Thymus (tissue), 11 donors: ENCODE results near the gene SLC6A3. TPM values are rescaled to one million over a fixed set of nuclear protein-coding genes. Genes with fewer than 3 reads are reported as not detected.

ENCODE experiments used
- DNase-seq, 9 donors: peaks; one replicate each; pipeline ENCODE4 v3.0.0-alpha.2; 2013; ENCODE audit warnings: low spot score in 9 of 9, low read depth in 6 of 9, missing footprints in 1 of 9
- H3K27ac ChIP-seq, 2 donors: one replicate each; pipeline ENCODE4 v1.5.1; 2013; ENCODE audit warnings: control low read depth in 1 of 2, low read depth in 1 of 2, low read length in 1 of 2, mild to moderate bottlenecking in 1 of 2, moderate library complexity in 1 of 2
- H3K27me3 ChIP-seq, 2 donors: one replicate each; pipeline ENCODE4 v1.5.1; 2013; ENCODE audit warnings: low read length in 1 of 2; ENCODE audit not compliant: control insufficient read depth in 2 of 2, insufficient read depth in 1 of 2
- H3K36me3 ChIP-seq, 2 donors: one replicate each; pipeline ENCODE4 v1.5.1; 2013; ENCODE audit warnings: low read length in 1 of 2, mild to moderate bottlenecking in 1 of 2, moderate library complexity in 1 of 2; ENCODE audit not compliant: control insufficient read depth in 2 of 2, insufficient read depth in 2 of 2
- H3K4me1 ChIP-seq, 2 donors: one replicate each; pipeline ENCODE4 v1.5.1; 2013; ENCODE audit warnings: low read length in 2 of 2; ENCODE audit not compliant: control insufficient read depth in 2 of 2, insufficient read depth in 2 of 2
- H3K4me3 ChIP-seq, 2 donors: one replicate each; pipeline ENCODE4 v1.5.1; 2013; ENCODE audit warnings: low read length in 2 of 2, control low read depth in 1 of 2, mild to moderate bottlenecking in 1 of 2
- H3K9me3 ChIP-seq, 2 donors: one replicate each; pipeline ENCODE4 v1.5.1; 2013; ENCODE audit warnings: low read length in 1 of 2, mild to moderate bottlenecking in 1 of 2; ENCODE audit not compliant: control insufficient read depth in 2 of 2, insufficient read depth in 1 of 2
- WGBS: extraction: QIAGEN DNeasy Blood & Tissue Kit; methylation state at CpG from one replicate; pipeline ENCODE4 v1.1.7; 2013; 5-methylcytosine and 5-hydroxymethylcytosine counted together
- polyA plus RNA-seq: library from polyadenylated mRNA; stranded (reverse); fragments of 200-250 nt; gene quantifications from one replicate; pipeline ENCODE4 v1.2.3, GENCODE V29; 2013
- total RNA-seq: library from RNA; stranded (reverse); fragments of 120-200 nt; gene quantifications from one replicate; pipeline ENCODE4 v1.2.4, GENCODE V29; 2013
- donor health status: healthy.

The SLC6A3 gene
- total and polyA plus RNA-seq, 2 donors = 0.33 to 14.9 TPM

DNA sequence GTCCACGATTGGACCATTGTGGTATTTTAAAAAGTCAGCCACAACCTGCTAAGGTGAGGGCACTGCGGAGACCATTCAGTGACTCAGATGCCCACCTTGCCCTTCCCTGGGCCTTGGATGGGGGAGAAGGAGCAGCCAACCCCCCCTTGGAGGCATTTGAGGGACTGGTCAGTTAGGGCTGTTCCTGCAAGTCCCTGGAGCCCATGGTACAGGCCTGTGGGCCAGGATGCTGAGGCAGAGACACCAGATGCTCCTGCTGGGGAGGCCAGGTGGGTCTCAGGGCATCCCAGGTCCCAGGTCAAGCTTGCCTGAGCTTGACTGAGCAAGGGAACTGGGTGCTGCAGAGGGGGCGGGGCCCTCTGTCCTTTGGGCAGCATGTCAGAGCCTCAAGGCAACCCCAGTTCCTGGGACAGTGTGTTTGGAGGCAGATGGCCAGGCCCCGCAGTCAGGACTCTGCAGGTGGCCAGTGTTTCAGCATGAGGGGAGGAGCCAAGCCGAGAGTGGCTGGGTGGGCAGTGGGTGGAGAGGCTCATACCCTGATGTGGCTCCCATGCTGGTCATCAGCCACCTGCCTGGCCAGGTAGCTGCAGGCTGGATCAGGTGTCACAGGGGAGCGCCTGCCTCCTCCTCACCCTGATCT is 27.5 kb downstream of the SLC6A3 start:
- DNase-seq = no peak
- Histone ChIP-seq H3K9me3 (peaks cover 3 to 5% of the 10 kb centered on the region in 2 donors), H3K36me3 (no peaks in the 10 kb centered on the region), H3K4me3 (no peak overlapping the region), H3K4me1 (no peaks in the 10 kb centered on the region), H3K27me3 (peaks cover 0 to 12% of the 10 kb centered on the region in 2 donors), H3K27ac (no peak overlapping the region)
- WGBS = 88% methylated on average over 6 of the region's 6 CpGs

DNA sequence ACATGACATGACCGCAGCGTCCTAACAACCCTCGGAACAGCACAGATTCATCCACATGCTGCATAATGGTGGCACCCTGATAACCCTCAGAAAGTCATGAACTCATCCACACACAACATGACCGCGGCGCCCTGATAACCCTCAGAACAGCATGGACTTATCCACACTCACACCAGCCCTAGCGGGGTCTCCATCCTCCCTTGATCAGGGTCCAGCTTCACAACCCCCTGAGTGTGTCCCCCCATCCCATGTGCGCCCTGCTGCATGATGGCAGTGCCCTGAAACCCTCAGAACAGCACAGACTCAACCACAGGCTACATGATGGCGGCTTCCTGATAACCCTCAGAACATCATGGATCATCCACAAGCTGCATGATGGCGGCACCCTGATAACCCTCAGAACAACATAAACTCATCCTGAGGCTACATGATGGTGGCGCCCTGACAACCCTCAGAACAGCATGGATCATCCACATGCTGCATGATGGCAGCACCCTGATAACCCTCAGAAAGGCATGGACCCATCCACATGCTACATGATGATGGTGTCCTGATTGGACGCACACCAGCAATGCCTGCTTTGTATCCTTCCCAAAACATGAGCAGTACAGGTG is 28.3 kb downstream of the SLC6A3 start:
- DNase-seq = no peak
- H3K4me3 ChIP-seq = no peak overlapping the region
- no peaks in the 10 kb centered on the region for H3K36me3 ChIP-seq
- H3K4me1 ChIP-seq = no peaks in the 10 kb centered on the region
- H3K27ac ChIP-seq = no peak overlapping the region
- H3K27me3 ChIP-seq = peaks cover 0 to 19% of the 10 kb centered on the region in 2 donors
- peaks cover 3% of the 10 kb centered on the region in 2 donors for H3K9me3 ChIP-seq
- WGBS = 94% methylated on average over 12 of the region's 12 CpGs

DNA sequence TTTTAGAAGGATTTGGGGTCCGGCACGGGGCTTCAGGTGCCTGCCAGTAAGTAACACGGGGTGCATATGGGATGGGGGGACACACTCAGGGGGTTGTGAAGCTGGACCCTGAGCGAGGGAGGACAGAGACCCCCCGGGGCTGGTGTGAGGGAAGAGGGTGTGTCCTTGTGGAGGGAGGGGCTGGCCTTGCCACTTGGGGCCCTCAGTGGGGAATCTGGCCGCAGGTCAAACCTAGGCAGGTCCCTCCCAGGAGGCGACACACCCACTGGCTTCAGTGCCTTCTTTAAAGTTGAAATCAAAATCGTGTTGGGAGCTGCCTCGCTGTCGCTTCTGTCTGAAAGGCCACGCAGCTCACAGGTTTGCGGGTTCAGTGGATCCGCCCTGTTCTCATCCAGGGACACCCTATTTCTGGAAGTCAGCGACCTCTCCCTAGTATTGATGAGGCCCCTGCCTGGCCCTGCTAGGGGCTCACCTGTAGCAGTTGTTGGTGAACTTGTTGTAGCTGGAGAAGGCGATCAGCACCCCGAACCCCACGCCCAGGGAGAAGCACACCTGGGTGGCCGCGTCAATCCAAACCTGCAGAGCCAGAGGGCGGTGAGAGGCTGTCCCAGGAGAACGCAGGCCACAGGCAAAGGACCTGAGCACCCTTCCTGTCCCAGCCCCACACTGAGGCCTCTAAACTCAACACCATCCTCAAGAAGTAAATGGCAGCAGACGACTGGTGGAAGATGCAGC is 29.4 kb downstream of the SLC6A3 start:
- Histone ChIP-seq H3K27me3 (peaks cover 2 to 20% of the 10 kb centered on the region in 2 donors), H3K4me1 (no peaks in the 10 kb centered on the region), H3K9me3 (peaks cover 0 to 3% of the 10 kb centered on the region in 2 donors), H3K36me3 (no peaks in the 10 kb centered on the region), H3K27ac (no peak overlapping the region), H3K4me3 (no peak overlapping the region)
- no peak for DNase-seq
- 88% methylated on average over 22 of the region's 22 CpGs for WGBS

DNA sequence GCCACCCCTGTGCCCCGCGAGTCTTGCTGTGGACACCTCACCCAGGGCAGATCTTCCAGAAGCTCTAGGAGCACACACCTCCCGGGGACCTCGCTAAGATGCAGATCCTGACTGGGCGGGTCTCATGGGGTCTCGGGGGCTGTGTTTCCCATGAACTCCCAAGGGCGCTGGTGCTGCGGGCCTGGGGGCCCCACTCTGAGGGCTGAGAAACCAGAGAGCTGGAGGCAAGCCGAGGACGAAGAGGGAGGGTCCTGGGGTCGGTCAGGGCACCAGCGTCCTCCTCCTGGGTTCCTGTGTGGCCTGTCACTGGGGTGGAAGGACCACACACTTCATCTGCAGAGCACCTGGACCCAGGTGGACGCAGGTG is 30.2 kb downstream of the SLC6A3 start:
- no peak for DNase-seq
- peaks cover 0 to 3% of the 10 kb centered on the region in 2 donors for H3K9me3 ChIP-seq
- WGBS = 86% methylated on average over 13 of the region's 13 CpGs

DNA sequence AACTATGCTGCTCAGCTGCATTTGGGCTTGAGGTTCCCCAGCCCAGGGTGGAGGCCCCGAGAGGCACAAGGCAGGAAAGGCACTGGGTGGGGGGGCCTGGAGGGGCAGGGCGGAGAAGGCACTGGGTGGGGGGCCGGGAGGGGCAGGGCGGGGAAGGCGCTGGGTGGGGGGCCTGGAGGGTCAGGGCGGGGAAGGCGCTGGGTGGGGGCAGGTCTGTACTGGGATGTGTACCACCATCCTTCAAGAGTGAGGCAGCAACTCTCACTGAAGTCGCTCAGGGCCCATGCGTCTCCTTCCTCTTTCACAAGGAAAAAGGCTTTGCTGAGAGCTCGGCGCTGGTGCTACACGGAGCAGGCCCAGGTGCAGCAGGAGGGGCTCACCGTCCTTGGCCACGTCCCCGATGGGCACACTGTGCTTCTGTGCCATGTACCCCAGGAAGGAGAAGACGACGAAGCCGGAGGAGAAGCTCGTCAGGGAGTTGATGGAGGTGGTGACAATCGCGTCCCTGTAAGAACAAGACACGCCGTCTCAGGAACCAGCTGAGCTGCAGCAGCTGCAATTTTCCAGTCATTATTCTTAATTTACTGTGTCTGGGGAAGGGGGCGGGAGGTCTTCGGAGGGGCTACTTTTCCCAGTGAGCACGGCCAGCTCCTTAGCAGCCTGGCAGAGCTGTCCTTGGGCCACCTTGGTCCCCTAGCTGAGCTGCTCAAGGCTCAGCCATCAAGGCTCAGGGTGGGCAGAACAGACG is 30.8 kb downstream of the SLC6A3 start:
- Histone ChIP-seq H3K27me3 (peaks cover 2 to 20% of the 10 kb centered on the region in 2 donors), H3K9me3 (peaks cover 0 to 3% of the 10 kb centered on the region in 2 donors)
- DNase-seq = peak in 1 of 9 donors; percentile 15

More for the DNA sequence above, 30.2 kb downstream of the SLC6A3 start:
- no peak overlapping the region for H3K27ac ChIP-seq
- H3K27me3 ChIP-seq = peaks cover 2 to 20% of the 10 kb centered on the region in 2 donors
- no peak overlapping the region for H3K4me3 ChIP-seq
- no peaks in the 10 kb centered on the region for H3K4me1 ChIP-seq
- H3K36me3 ChIP-seq = no peaks in the 10 kb centered on the region

DNA sequence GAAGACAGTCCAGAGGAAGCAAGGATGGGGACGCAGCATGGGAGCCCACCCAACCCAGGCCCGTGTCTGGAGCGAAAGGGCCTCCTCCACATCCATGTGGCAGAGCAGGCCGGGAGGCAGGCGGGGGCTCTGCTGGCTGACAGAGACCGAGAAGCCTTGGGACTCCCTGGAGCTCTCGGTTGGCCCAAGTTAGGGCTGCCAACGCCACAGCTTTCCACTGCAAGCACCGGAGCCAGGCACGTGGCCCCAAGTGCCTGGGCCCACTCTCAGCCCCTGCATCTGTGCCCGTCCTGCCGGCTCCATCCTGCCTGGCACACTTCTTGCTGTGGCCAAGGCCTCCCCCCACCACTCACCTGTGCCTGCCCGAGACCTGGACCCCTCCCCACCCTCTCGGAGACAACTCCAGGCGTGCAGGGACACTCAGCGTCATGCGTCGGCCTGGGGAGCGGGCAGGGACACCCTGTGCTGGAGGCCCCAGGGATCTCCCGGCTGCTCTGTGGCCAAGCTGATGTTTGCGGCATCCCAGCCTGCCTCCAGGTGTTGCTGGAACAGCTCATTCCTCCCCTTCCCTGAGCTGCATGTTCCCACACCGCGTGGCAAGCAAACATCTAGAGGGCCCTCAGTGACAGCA is 31.5 kb downstream of the SLC6A3 start:
- no peak overlapping the region for H3K27ac ChIP-seq
- 86% methylated on average over 23 of the region's 23 CpGs for WGBS
- H3K9me3 ChIP-seq = peaks cover 0 to 3% of the 10 kb centered on the region in 2 donors
- H3K36me3 ChIP-seq = no peaks in the 10 kb centered on the region
- no peaks in the 10 kb centered on the region for H3K4me1 ChIP-seq
- peaks cover 2 to 22% of the 10 kb centered on the region in 2 donors for H3K27me3 ChIP-seq
- no peak overlapping the region for H3K4me3 ChIP-seq
- no peak for DNase-seq

More for the DNA sequence above, 30.8 kb downstream of the SLC6A3 start:
- Histone ChIP-seq H3K36me3 (no peaks in the 10 kb centered on the region), H3K4me3 (no peak overlapping the region), H3K4me1 (no peaks in the 10 kb centered on the region), H3K27ac (no peak overlapping the region)
- 71% methylated on average over 27 of the region's 27 CpGs for WGBS

DNA sequence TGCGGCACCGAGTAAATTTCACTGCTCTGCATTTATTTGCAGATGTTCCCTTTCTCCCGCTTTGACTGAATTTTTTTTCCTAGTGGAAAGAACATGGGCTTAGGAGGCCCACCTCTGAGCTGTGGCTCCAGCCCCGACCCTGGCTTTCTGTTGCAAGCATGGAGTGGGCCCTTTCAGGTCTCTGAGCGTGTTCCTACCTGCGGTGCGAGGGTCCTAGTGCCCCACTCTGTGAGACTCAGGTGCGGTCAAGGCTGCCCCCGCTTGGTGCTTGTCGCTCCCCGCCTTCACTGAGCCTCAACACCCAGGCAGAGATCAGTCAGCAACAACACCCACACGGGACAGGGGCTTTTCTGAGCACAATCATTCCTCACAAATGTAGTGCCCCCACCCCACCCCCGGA is 32.0 kb downstream of the SLC6A3 start:
- 72% methylated on average over 13 of the region's 13 CpGs for WGBS
- no peak overlapping the region for H3K27ac ChIP-seq
- peaks cover 2 to 27% of the 10 kb centered on the region in 2 donors for H3K27me3 ChIP-seq
- no peaks in the 10 kb centered on the region for H3K4me1 ChIP-seq
- H3K36me3 ChIP-seq = no peaks in the 10 kb centered on the region
- no peak for DNase-seq
- peaks cover 0 to 3% of the 10 kb centered on the region in 2 donors for H3K9me3 ChIP-seq
- no peak overlapping the region for H3K4me3 ChIP-seq

DNA sequence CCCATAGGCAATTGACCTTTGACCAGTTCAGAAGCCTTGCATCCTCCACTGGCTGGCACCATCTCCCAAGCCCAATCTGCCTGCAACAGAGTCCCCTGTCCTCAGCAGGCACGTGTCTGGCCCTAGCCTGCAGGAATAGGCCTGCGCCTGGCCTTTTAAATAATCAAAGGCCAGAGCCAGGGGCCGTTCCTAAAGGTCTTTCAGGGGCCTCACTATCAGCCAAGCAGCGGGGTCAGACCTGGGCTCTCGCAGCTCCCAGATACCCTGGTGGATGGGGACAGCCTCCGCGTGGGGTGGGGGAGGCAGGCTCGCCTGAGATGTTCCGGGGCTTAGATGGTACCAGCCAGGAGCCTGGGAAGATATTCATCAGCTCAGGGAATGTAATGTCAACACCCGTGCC is 32.6 kb downstream of the SLC6A3 start:
- H3K9me3 ChIP-seq = peaks cover 0 to 3% of the 10 kb centered on the region in 2 donors
- H3K4me3 ChIP-seq = no peak overlapping the region
- H3K4me1 ChIP-seq = no peaks in the 10 kb centered on the region
- H3K27me3 ChIP-seq = peaks cover 2 to 27% of the 10 kb centered on the region in 2 donors
- no peak overlapping the region for H3K27ac ChIP-seq
- no peak for DNase-seq
- H3K36me3 ChIP-seq = no peaks in the 10 kb centered on the region
- WGBS = 71% methylated on average over 10 of the region's 10 CpGs
